HFF-Myc (cell line): Measurements from ENCODE around the gene SEPHS1.

Source experiments
- DNase-seq: peaks from one replicate; pipeline ENCODE4 v3.0.0-alpha.2; 2011; ENCODE audit warnings: low read depth; ENCODE audit errors: extremely low read depth
- H3K4me3 ChIP-seq: replicated peaks from 2 replicates; pipeline ENCODE4 v1.5.1; 2011; ENCODE audit warnings: low read depth, mild to moderate bottlenecking, control low read depth, low read length
- TF ChIP-seq, protein P1 (sequence below): IDR thresholded peaks from 2 replicates; pipeline ENCODE4 v1.5.1; 2012; ENCODE audit warnings: mild to moderate bottlenecking, low read depth, low read length, control low read depth; ENCODE audit errors: missing control alignments

SEPHS1 gene

DNA sequence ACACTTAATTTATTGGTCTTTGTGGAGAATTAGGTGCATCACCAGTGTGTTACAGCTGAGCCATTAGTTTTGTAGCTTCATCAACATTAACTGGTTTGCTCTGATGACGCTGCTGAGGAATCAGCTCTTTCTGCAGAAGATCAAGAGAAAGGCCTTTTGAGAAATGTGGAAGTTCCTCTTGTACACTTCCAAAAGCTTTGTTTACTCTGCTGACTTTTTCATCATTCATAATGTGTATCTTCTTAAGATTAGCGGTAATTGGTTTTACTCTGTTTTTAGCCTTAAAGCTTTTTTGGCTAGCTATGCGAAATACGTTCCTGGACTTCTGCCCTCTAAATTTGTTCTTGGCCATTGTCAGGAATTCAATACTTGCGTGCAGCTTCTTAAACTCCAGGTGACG, 40.0 kb downstream of the SEPHS1 start:
- no peak overlapping the region for H3K4me3 ChIP-seq
- no peak for DNase-seq
- TF ChIP-seq, protein P1, sequence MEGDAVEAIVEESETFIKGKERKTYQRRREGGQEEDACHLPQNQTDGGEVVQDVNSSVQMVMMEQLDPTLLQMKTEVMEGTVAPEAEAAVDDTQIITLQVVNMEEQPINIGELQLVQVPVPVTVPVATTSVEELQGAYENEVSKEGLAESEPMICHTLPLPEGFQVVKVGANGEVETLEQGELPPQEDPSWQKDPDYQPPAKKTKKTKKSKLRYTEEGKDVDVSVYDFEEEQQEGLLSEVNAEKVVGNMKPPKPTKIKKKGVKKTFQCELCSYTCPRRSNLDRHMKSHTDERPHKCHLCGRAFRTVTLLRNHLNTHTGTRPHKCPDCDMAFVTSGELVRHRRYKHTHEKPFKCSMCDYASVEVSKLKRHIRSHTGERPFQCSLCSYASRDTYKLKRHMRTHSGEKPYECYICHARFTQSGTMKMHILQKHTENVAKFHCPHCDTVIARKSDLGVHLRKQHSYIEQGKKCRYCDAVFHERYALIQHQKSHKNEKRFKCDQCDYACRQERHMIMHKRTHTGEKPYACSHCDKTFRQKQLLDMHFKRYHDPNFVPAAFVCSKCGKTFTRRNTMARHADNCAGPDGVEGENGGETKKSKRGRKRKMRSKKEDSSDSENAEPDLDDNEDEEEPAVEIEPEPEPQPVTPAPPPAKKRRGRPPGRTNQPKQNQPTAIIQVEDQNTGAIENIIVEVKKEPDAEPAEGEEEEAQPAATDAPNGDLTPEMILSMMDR, result no peak

DNA sequence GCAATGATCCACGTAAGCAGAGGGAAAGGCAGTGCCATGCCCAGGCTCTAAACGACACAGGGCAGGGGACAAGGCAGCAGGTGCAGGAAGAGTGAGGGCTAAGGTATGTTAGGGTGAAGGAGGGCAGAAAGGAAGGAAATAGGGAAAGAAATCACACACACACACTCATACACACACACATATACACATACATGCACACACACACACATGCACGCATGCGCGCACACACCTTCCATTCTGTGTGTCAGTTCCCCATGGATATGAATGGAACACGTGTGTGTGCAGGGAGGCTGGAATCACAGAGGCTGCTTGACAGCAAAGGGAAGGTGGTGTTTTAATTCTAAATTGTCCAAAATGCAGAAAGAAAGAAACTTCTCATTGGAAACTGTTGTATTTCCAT, 42.0 kb downstream of the SEPHS1 start:
- TF ChIP-seq, protein P1, result no peak

DNA sequence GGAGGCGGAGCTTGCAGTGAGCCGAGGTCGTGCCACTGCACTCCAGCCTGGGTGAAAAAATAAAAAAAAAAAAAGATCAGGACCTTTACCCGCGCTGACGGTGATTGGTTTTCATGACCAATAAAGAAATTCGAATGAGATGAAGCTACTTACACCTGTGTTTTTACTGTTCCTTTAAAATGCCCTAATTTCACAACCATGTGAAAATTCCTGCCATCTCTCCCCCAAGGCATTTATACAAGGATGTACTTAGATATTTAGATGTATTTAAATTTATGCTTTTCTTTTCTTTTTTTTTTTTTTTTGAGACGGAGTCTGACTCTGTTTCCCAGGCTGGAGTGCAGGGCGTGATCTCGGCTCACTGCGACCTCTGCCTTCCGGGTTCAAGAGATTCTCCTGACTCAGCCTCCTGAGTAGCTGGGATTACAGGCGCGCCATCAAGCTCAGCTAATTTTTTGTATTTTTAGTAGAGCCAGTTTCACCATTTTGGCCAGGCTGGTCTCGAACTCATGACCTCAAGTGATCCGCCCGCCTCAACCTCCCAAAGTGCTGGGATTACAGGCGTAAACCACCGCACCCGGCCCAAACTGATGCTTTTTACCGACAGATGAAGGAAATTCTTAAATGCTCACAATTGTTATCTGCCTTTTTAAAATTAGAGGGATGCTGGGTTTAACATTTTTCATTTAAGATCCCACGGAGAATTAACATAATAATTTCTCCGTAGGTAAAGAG, 45.1 kb downstream of the SEPHS1 start:
- peak overlapping the region; percentile 53 for H3K4me3 ChIP-seq
- TF ChIP-seq, protein P1, result no peak
- no peak for DNase-seq

More for the DNA sequence above, 42.0 kb downstream of the SEPHS1 start:
- no peak for DNase-seq
- H3K4me3 ChIP-seq, result no peak overlapping the region

DNA sequence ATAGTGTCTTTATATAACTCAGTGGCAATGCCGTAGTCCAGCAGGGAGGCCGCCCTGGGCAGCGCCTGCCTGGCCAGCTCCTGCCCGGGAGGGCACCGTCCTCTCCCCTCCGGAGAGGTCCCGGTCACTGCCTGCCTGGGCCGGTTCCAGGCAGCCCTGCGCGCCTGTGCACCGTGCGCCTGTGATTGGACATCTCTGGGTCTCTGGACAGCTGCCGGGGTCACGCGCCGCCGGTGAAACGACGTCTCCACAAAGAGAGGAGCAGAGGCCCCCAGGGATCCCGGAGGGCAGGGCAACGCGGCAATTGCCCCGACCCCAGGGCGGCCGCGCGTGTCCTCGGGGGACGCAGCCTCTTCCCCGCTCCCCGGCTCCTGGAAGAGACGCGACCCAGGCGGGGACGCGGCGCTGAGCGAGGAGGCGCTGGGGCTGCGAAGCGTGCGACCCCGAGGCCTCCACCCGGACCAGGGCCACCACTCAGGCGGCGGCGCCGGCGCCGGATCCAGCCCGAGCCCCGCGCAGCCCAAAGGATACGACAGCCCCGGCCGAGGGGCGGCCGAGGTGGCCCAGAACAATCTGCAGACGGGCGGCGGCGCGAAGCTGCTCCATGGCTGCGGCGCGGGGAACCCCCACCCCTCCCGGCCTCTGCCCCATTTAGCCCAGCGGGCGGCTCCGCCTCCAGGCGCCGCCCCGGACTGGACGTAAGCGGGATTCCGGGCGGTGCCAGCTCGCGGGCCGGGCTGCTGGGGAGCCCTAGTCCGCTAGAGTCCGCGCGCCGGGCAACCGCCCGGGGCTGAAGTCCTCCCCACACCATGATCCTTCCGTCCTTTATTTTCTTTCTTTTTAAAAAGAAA, 48.4 kb downstream of the SEPHS1 start, which contains the start of gene PHYH:
PHYH (minus strand) TSS at position 628 of the 851 bp plus-strand sequence; CDS start at position 606, 22 bp downstream.
- peak; percentile 15 for DNase-seq
- H3K4me3 ChIP-seq, result peak within 1 kb of the TSS; percentile 54
- TF ChIP-seq, protein P1, result no peak

DNA sequence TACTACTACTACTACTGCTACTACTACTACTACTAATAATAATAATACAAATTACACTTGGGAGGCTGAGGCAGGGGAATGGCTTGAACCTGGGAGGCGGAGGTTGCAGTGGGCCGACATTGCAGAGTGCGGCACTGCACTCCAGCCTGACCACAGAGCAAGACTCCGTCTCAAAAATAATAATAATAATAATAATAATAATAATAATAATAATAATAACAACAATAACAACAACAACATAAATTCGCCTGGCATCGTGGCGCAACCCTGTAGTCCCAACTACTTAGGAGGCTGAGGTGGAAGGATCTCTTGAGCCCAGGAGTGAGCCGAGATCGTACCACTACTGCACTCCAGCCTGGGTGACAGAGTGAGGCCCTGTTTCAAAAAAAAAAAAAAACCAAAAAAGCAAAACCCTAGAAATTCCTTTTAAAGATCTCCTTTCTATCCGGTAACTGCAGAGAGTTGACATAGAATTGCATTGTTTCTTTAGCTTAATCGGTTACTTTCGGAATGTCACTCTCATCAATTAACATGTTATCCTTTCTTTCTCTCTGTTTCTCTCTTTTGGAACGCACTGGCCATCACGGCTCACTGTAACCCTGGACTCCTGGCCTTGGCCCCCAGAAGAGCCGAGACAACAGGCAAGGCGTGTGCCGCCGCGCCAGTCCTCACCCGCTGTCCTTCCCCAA, 49.2 kb downstream of the SEPHS1 start:
- DNase-seq, result no peak
- H3K4me3 ChIP-seq, result peak overlapping the region; percentile 54
- TF ChIP-seq, protein P1, result no peak

DNA sequence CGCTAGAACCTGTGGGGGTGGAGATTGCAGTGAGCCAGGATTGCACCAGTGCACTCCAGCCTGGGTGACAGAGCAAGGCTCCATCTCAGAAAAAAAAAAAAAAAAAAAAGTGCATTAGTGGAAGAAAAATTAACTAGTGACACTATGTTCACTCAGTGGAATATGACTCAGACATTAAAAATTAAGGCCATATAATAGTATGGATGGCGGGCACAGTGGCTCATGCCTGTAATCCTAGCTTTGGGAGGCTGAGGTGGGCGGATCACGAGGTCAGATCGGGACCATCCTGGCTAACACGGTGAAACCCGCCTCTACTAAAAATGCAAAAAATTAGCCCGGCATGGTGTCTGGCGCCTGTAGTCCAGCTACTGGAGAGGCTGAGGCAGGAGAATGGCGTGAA, 51.6 kb downstream of the SEPHS1 start:
- H3K4me3 ChIP-seq, result no peak overlapping the region
- TF ChIP-seq, protein P1, result no peak
- no peak for DNase-seq
